Cerebellar nuclear complex (tissue), 1 donor: Measurements from ENCODE around the gene MYEF2.

Source experiments
- DNase-seq, 2 experiments: peaks; one replicate each; lab custom pipeline; 2025; lab: John Stamatoyannopoulos, UW

MYEF2 gene

GRCh38 chr15:48087844-48088243 is 90.3 kb downstream of the MYEF2 start:
- no peak for DNase-seq

- no peak for DNase-seq
Measured at GRCh38 chr15:48086576-48086975, 91.5 kb downstream of the MYEF2 start.

- peak in 1 of 2 experiments; percentile 6 for DNase-seq
Measured at GRCh38 chr15:48086133-48086532, 92.0 kb downstream of the MYEF2 start.

GRCh38 chr15:48085591-48085930 is 92.5 kb downstream of the MYEF2 start:
- DNase-seq, result no peak

- no peak for DNase-seq
Measured at GRCh38 chr15:48084759-48085590, 93.1 kb downstream of the MYEF2 start.
